SK-N-SH (cell line): ENCODE data around the gene CA4. TPM values are rescaled to one million over a fixed set of nuclear protein-coding genes. Genes with fewer than 3 reads are reported as not detected.
"Not testable (repeated sequence)": the region's sequence is repeated elsewhere in the genome, so short reads cannot be mapped to it uniquely, and the experiment has no call there.

Source experiments
- CTCF ChIA-PET: fragments of 300-600, 350-600 bp; formaldehyde crosslinking; extraction: SDS; loops from one replicate; lab custom pipeline; 2021; lab: Yijun Ruan, JAX
- POLR2A ChIA-PET: fragments of 350-600 bp; sonication (Branson Sonifier 250); formaldehyde crosslinking; extraction: SDS; loops from one replicate; lab custom pipeline; 2020; ENCODE audit warnings: antibody characterized with exemption, inconsistent platforms; lab: Yijun Ruan, JAX
- DNase-seq: peaks from one replicate; pipeline ENCODE4 v3.0.0; 2012
- H2AFZ ChIP-seq: fragments of 200-600 bp; sonication (generic); 2 replicates; pipeline ENCODE4 v1.8.1; 2016; ENCODE audit warnings: antibody characterized with exemption, mild to moderate bottlenecking, low read depth
- H3F3A ChIP-seq: fragments of 200-600 bp; sonication (generic); replicated peaks from 2 replicates; pipeline ENCODE3; 2016; ENCODE audit warnings: antibody characterized with exemption, mild to moderate bottlenecking; ENCODE audit not compliant: insufficient read depth
- H3K27ac ChIP-seq, 2 experiments: fragments of 200-500 bp in 1 of 2; fragments of 200-600 bp in 1 of 2; sonication (Bioruptor generic) in 1 of 2; sonication (generic), shearing (Covaris generic) in 1 of 2; 2 replicates each; pipeline versions ENCODE4 v1.5.1 to v1.6.1; 2014 to 2016; ENCODE audit warnings: low read depth in 2 of 2, inconsistent platforms in 1 of 2, low read length in 1 of 2, mild to moderate bottlenecking in 1 of 2, mixed read lengths in 1 of 2
- H3K27me3 ChIP-seq: fragments of 200-600 bp; sonication (generic), shearing (Covaris generic); 2 replicates; pipeline ENCODE4 v1.6.1; 2016; ENCODE audit warnings: mixed run types; ENCODE audit not compliant: insufficient read depth
- H3K36me3 ChIP-seq, 2 experiments: fragments of 200-500 bp in 1 of 2; fragments of 200-600 bp in 1 of 2; sonication (Bioruptor generic) in 1 of 2; sonication (generic) in 1 of 2; replicated peaks in 1 of 2; 2 replicates each; pipeline versions ENCODE3 to v1.5.1; 2014 to 2016; ENCODE audit warnings: low read length in 1 of 2, mild to moderate bottlenecking in 1 of 2; ENCODE audit not compliant: insufficient read depth in 2 of 2, control insufficient read depth in 1 of 2
- H3K4me1 ChIP-seq, 2 experiments: fragments of 200-500 bp in 1 of 2; fragments of 200-600 bp in 1 of 2; sonication (Bioruptor generic) in 1 of 2; sonication (generic), shearing (Covaris generic) in 1 of 2; 2 replicates each; pipeline versions ENCODE4 v1.5.1 to v1.6.1; 2014 to 2016; ENCODE audit warnings: low read depth in 1 of 2, low read length in 1 of 2, mixed run types in 1 of 2; ENCODE audit not compliant: insufficient read depth in 2 of 2, control insufficient read depth in 1 of 2
- H3K4me2 ChIP-seq: fragments of 200-600 bp; sonication (generic), shearing (Covaris generic); 2 replicates; pipeline ENCODE4 v1.6.1; 2017; ENCODE audit warnings: mixed run types
- H3K4me3 ChIP-seq, 2 experiments: fragments of 200-500 bp in 1 of 2; fragments of 200-600 bp in 1 of 2; sonication (Bioruptor generic) in 1 of 2; sonication (generic), shearing (Covaris generic) in 1 of 2; 2 replicates each; pipeline versions ENCODE4 v1.5.1 to v1.8.1; 2014 to 2016; ENCODE audit warnings: low read depth in 2 of 2, inconsistent platforms in 1 of 2, low read length in 1 of 2, mild to moderate bottlenecking in 1 of 2, mixed read lengths in 1 of 2, moderate library complexity in 1 of 2
- H3K79me2 ChIP-seq: fragments of 200-600 bp; sonication (generic); 2 replicates; pipeline ENCODE4 v1.8.1; 2017; ENCODE audit warnings: mild to moderate bottlenecking; ENCODE audit not compliant: insufficient read depth
- H3K9ac ChIP-seq: fragments of 200-600 bp; sonication (generic); 2 replicates; pipeline ENCODE4 v1.6.1; 2017; ENCODE audit warnings: mixed run types
- H3K9me2 ChIP-seq: fragments of 200-600 bp; sonication (generic); 2 replicates; pipeline ENCODE4 v1.6.1; 2017; ENCODE audit warnings: mixed run types
- H3K9me3 ChIP-seq: fragments of 200-600 bp; sonication (generic); 2 replicates; pipeline ENCODE4 v1.6.1; 2017; ENCODE audit warnings: mixed run types, mild to moderate bottlenecking, moderate library complexity
- H4K20me1 ChIP-seq: fragments of 200-600 bp; sonication (generic); 2 replicates; pipeline ENCODE4 v1.6.1; 2017; ENCODE audit warnings: mild to moderate bottlenecking, mixed run types; ENCODE audit not compliant: insufficient read depth
- WGBS: methylation state at CpG from one replicate; pipeline ENCODE4 v1.1.6; 2017; ENCODE audit warnings: low lambda C conversion rate; 5-methylcytosine and 5-hydroxymethylcytosine counted together
- polyA plus RNA-seq, 3 experiments: library from polyadenylated mRNA; depleted of rRNA; stranded (reverse); fragments of >200 nt; gene quantifications; 2 replicates each; pipeline ENCODE4 v1.2.3, GENCODE V29; 2012

Gene CA4
- polyA plus RNA-seq, 1 of the 3 experiments (the other 2 are of a cell fraction), result 0.21 TPM

DNA sequence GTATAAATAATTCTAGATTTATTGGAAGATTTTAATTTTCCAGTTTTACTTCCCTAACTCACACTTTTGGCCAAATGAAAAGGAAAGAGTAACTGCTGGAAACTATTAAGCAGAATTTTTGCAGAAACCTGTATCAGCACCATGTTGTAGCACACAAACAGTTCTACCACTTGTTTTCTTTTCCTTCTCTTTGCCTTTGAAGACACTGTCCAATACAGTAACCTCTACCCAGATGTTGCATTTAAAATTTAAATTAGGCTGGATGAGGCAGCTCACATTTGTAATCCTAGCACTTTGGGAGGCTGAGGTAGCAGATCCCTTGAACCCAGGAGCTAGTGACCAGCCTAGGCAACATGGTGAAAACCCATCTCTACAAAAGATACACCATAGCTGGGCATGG lies 56.0 kb downstream of the CA4 start:
- H3K27ac ChIP-seq, result not testable (repeated sequence)
- peaks cover 5 to 43% of the 10 kb centered on the region in 2 experiments for H3K36me3 ChIP-seq

DNA sequence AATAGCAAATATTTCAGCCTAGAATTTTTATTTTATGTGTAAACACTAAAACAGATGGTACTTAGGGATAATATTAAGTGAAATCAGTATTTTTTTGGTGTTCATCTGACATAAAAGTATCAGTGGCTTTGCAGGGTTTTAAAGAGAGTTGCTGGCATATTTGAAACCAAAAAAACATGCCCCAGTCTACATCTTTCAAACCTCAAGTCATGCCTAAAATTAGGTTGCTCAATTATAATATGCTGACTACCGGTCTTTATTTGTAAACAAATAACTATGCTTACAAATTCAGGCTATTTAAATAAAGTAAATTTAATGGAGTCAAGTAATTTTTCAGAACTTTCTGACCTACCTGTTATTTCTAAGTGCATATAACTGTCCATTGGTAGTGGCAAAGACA lies 58.5 kb downstream of the CA4 start:
- CTCF ChIA-PET, POLR2A ChIA-PET: not testable (repeated sequence)

More for the DNA sequence above, 56.0 kb downstream of the CA4 start:
- H3K9me3 ChIP-seq, H3K4me2 ChIP-seq, H3K9me2 ChIP-seq, H3K4me1 ChIP-seq, H2AFZ ChIP-seq, POLR2A ChIA-PET, H3K79me2 ChIP-seq, H4K20me1 ChIP-seq, H3K27me3 ChIP-seq, H3K9ac ChIP-seq, DNase-seq, H3F3A ChIP-seq, H3K4me3 ChIP-seq: not testable (repeated sequence)
- CTCF ChIA-PET, result interaction anchor here (0.6 kb wide), 1 partner anchor 34 kb away, joined by 3 read pairs; no protein-coding TSS in a partner anchor

More for the DNA sequence above, 58.5 kb downstream of the CA4 start:
- not testable (repeated sequence) for H3K79me2 ChIP-seq, H3K9me3 ChIP-seq, H3K4me3 ChIP-seq, H3K27me3 ChIP-seq, DNase-seq, H3K4me2 ChIP-seq, H3F3A ChIP-seq, H3K9me2 ChIP-seq, H3K4me1 ChIP-seq, H4K20me1 ChIP-seq, H3K27ac ChIP-seq, H3K9ac ChIP-seq, H2AFZ ChIP-seq
- 100% methylated on average over 1 of the region's 1 CpG for WGBS
- peaks cover 9 to 43% of the 10 kb centered on the region in 2 experiments for H3K36me3 ChIP-seq

Other genes with a start within 250 kb of the CA4 start
- 11.8 and 13.2 TPM in 2 replicates for gene RNFT1, start 185.2 kb upstream of the CA4 start, polyA plus RNA-seq (2012; rRNA removed)
- 26.8 and 35.0 TPM in 2 replicates for gene HEATR6, start 71.1 kb upstream of the CA4 start, polyA plus RNA-seq (2012; rRNA removed)
- gene USP32, start 242.2 kb downstream of the CA4 start, polyA plus RNA-seq (2012; rRNA removed), result 25.6 and 31.8 TPM in 2 replicates